ENCODE measurements around the gene EXTL1. TPM values are rescaled to one million over a fixed set of nuclear protein-coding genes. Genes with fewer than 3 reads are reported as not detected.

The EXTL1 gene
- total and polyA plus RNA-seq, 10 of the 15 experiments (the other 5 are each of a cell fraction or from before 2014, with no cell fraction given) = not detected

DNA sequence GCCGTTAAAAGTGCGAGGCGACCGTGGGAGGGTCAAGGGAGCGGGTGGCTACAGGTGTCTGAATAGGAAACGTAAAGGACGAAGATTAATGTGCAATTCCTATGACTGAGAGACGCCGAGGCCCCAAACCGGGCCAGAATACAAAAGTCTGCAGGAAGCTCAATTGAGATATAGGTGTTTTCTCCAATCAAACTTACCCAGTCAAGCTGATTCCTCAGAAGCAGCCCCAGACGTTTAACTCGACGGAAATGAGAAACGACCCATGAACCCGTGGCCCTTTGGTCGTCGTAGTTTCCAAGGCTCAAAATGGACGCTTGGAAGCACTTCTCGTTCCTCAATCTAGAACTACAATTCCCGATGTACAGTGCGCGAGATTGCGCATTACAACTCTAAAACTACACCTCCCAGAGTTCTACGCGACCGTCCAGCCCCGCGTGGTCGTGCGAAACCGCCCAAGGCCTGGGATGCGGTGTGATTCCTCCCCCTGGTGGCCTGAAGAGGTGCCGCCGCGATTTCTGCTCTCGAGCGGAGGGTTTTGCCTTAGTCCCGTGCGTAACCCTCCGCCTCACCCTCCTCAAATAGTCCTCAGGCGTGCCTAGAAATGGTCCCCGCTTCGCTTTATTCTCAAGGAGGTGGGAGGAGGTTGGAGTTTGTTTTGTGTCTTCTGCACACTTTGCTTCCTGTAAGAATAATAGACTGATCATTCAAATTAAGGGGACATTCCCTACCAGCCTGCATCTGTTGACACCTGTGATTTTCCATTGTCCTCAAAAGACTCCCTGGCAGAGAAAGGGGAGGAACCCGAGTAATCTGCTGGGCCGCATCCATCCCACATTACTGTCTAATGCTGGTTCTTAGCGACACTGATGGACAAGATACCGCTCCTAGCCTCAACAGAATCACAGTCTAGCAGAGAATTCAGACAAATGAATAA lies 23.5 kb upstream of the EXTL1 start, which contains the start of gene PAFAH2:
PAFAH2 (minus strand) TSS at position 236 of the 934 bp plus-strand sequence. CDS start 7,247 bp downstream, outside the sequence.
- FAIRE-seq (peak; percentile 99), DNase-seq (ENCODE audit: low read depth, low spot score) (peak; percentile 99), ATAC-seq (peak; percentile 99)
- WGBS (ENCODE audit: insufficient coverage, insufficient replicate concordance, low lambda C conversion rate, missing lambda C conversion rate) = 5% methylated on average over 47 of the region's 47 CpGs
- Histone ChIP-seq H3K27ac (ENCODE audit: control insufficient read depth, insufficient read depth) (peak within 1 kb of the TSS; percentile 67), H3K4me2 (ENCODE audit: control insufficient read depth, insufficient read depth) (peak within 1 kb of the TSS; percentile 89), H3K9me3 (replicated peaks; ENCODE audit: control insufficient read depth, insufficient read depth, low read length) (no peaks in the 10 kb centered on the region), H2AFZ (ENCODE audit: control insufficient read depth, low read depth, low read length) (peak within 1 kb of the TSS; percentile 100), H4K20me1 (ENCODE audit: control insufficient read depth, insufficient read depth) (no peaks in the 10 kb centered on the region), H3K36me3 (ENCODE audit: control insufficient read depth in 2 of 2, insufficient read depth in 2 of 2, low read length in 1 of 2) (no peaks in the 10 kb centered on the region; a peak in 1 of 4 replicates), H3K79me2 (ENCODE audit: control insufficient read depth, insufficient read depth, low read length) (peaks cover 6% of the 10 kb centered on the region), H3K27me3 (replicated peaks in 1 of 2; ENCODE audit: control insufficient read depth in 2 of 2, insufficient read depth in 2 of 2, low read length in 1 of 2) (no peaks in the 10 kb centered on the region), H3K4me1 (ENCODE audit: control insufficient read depth, insufficient read depth, low read length) (peaks cover 12% of the 10 kb centered on the region), H3K9ac (ENCODE audit: control insufficient read depth, insufficient read depth, low read length) (peak within 1 kb of the TSS; percentile 76), H3K4me3 (peak within 1 kb of the TSS; percentile 69)
- SMC1A ChIA-PET (ENCODE audit: uncharacterized antibody, unreplicated experiment) = interaction anchor here (0.7 to 11.2 kb wide), 28 partner anchors 9 to 389 kb away, joined by 3 to 319 read pairs (median 4); partner anchors contain the start of genes PAQR7 and STMN1
- RAD21 ChIA-PET (ENCODE audit: unreplicated experiment) = interaction anchor here (0.6 to 8.0 kb wide), 28 partner anchors 19 to 450 kb away, joined by 3 to 296 read pairs (median 4); partner anchors contain the start of genes MTFR1L, PAQR7 and STMN1
- CTCF ChIA-PET = interaction anchor here (0.6 to 7.7 kb wide), 48 partner anchors 8 to 1253 kb away, joined by 3 to 383 read pairs (median 4); partner anchors contain the start of genes CEP85, MTFR1L, PAQR7 and ZNF593
- no TSS peak for BruUV-seq (replicated peaks)
- POLR2A ChIA-PET = interaction anchor here (0.5 to 9.8 kb wide), 10 partner anchors 48 to 292 kb away, joined by 3 to 116 read pairs (median 3); partner anchors contain the start of gene PAQR7
- in situ Hi-C loops (cut with MboI) (loop anchor here (5.0 kb wide), 2 partner anchors 101 to 176 kb away; no protein-coding TSS in a partner anchor), intact Hi-C loops (cut with micrococcal nuclease; ENCODE audit: unreplicated experiment) (loop anchor here (1.0 kb wide), 2 partner anchors 93 to 103 kb away; no protein-coding TSS in a partner anchor)
- TF ChIP-seq EED (IDR thresholded peaks at IDR 0.05; ENCODE audit: low read depth) = peak; percentile 73; the same call in 1 of the 2 replicates
- TF ChIP-seq, protein P1, sequence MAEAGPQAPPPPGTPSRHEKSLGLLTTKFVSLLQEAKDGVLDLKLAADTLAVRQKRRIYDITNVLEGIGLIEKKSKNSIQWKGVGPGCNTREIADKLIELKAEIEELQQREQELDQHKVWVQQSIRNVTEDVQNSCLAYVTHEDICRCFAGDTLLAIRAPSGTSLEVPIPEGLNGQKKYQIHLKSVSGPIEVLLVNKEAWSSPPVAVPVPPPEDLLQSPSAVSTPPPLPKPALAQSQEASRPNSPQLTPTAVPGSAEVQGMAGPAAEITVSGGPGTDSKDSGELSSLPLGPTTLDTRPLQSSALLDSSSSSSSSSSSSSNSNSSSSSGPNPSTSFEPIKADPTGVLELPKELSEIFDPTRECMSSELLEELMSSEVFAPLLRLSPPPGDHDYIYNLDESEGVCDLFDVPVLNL (IDR thresholded peaks at IDR 0.05; ENCODE audit: low read depth, low read length) = 0 out of 2 replicates have a peak, but pooled peaks have one; percentile 57
- peak; percentile 79 for TF ChIP-seq SP1 (IDR thresholded peaks at IDR 0.05; ENCODE audit: low read depth, low read length)
- TF ChIP-seq ETV6 (conservative IDR thresholded peaks at IDR 0.05 in 1 of 2, IDR thresholded peaks at IDR 0.05 in 1 of 2; ENCODE audit: borderline replicate concordance in 1 of 2, low read depth in 1 of 2) = peak in 1 of 2 experiments; percentile 67; a peak in 2 of 4 replicates
- no peak for TF ChIP-seq ZZZ3 (IDR thresholded peaks at IDR 0.05; ENCODE audit: control insufficient read depth, insufficient read length, low read depth)
- TF ChIP-seq BACH1 (IDR thresholded peaks at IDR 0.05; ENCODE audit: borderline replicate concordance) = no peak
- TF ChIP-seq, protein P2, sequence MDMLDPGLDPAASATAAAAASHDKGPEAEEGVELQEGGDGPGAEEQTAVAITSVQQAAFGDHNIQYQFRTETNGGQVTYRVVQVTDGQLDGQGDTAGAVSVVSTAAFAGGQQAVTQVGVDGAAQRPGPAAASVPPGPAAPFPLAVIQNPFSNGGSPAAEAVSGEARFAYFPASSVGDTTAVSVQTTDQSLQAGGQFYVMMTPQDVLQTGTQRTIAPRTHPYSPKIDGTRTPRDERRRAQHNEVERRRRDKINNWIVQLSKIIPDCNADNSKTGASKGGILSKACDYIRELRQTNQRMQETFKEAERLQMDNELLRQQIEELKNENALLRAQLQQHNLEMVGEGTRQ (IDR thresholded peaks at IDR 0.05; ENCODE audit: borderline replicate concordance, low read depth, low read length) = peak; percentile 68
- TF ChIP-seq, protein P3, sequence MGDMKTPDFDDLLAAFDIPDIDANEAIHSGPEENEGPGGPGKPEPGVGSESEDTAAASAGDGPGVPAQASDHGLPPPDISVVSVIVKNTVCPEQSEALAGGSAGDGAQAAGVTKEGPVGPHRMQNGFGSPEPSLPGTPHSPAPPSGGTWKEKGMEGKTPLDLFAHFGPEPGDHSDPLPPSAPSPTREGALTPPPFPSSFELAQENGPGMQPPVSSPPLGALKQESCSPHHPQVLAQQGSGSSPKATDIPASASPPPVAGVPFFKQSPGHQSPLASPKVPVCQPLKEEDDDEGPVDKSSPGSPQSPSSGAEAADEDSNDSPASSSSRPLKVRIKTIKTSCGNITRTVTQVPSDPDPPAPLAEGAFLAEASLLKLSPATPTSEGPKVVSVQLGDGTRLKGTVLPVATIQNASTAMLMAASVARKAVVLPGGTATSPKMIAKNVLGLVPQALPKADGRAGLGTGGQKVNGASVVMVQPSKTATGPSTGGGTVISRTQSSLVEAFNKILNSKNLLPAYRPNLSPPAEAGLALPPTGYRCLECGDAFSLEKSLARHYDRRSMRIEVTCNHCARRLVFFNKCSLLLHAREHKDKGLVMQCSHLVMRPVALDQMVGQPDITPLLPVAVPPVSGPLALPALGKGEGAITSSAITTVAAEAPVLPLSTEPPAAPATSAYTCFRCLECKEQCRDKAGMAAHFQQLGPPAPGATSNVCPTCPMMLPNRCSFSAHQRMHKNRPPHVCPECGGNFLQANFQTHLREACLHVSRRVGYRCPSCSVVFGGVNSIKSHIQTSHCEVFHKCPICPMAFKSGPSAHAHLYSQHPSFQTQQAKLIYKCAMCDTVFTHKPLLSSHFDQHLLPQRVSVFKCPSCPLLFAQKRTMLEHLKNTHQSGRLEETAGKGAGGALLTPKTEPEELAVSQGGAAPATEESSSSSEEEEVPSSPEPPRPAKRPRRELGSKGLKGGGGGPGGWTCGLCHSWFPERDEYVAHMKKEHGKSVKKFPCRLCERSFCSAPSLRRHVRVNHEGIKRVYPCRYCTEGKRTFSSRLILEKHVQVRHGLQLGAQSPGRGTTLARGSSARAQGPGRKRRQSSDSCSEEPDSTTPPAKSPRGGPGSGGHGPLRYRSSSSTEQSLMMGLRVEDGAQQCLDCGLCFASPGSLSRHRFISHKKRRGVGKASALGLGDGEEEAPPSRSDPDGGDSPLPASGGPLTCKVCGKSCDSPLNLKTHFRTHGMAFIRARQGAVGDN (IDR thresholded peaks at IDR 0.05) = peak; percentile 37; the same call in 1 of the 2 replicates
- TF ChIP-seq, protein P4, sequence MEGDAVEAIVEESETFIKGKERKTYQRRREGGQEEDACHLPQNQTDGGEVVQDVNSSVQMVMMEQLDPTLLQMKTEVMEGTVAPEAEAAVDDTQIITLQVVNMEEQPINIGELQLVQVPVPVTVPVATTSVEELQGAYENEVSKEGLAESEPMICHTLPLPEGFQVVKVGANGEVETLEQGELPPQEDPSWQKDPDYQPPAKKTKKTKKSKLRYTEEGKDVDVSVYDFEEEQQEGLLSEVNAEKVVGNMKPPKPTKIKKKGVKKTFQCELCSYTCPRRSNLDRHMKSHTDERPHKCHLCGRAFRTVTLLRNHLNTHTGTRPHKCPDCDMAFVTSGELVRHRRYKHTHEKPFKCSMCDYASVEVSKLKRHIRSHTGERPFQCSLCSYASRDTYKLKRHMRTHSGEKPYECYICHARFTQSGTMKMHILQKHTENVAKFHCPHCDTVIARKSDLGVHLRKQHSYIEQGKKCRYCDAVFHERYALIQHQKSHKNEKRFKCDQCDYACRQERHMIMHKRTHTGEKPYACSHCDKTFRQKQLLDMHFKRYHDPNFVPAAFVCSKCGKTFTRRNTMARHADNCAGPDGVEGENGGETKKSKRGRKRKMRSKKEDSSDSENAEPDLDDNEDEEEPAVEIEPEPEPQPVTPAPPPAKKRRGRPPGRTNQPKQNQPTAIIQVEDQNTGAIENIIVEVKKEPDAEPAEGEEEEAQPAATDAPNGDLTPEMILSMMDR (IDR thresholded peaks at IDR 0.05 in 2 of 3, conservative IDR thresholded peaks at IDR 0.05 in 1 of 3; ENCODE audit: control insufficient read depth in 2 of 3, extremely low read depth in 1 of 3, insufficient read depth in 1 of 3, low read depth in 3 of 3, low read length in 3 of 3) = peak; percentile 93 to 99 (median 99)
- TF ChIP-seq BMI1 (IDR thresholded peaks at IDR 0.05; ENCODE audit: borderline replicate concordance) = no peak
- TF ChIP-seq CREM (IDR thresholded peaks at IDR 0.05; ENCODE audit: low read depth) = peak; percentile 98
- TF ChIP-seq RELA (IDR thresholded peaks at IDR 0.05; ENCODE audit: borderline replicate concordance, partially characterized antibody) = peak; percentile 86

Measured in GM12878 (cell line).